SK-N-SH (cell line): ENCODE measurements around the gene CARD19. TPM values are rescaled to one million over a fixed set of nuclear protein-coding genes. Genes with fewer than 3 reads are reported as not detected.
A peak's percentile ranks its signal among the peaks of the same experiment; 100 is the strongest.

ENCODE experiments used
- CTCF ChIA-PET: fragments of 300-600, 350-600 bp; formaldehyde crosslinking; extraction: SDS; loops from one replicate; lab custom pipeline; 2021; lab: Yijun Ruan, JAX
- POLR2A ChIA-PET: fragments of 350-600 bp; sonication (Branson Sonifier 250); formaldehyde crosslinking; extraction: SDS; loops from one replicate; lab custom pipeline; 2020; ENCODE audit warnings: antibody characterized with exemption, inconsistent platforms; lab: Yijun Ruan, JAX
- DNase-seq: peaks from one replicate; pipeline ENCODE4 v3.0.0; 2012
- H2AFZ ChIP-seq: fragments of 200-600 bp; sonication (generic); 2 replicates; pipeline ENCODE4 v1.8.1; 2016; ENCODE audit warnings: antibody characterized with exemption, mild to moderate bottlenecking, low read depth
- H3F3A ChIP-seq: fragments of 200-600 bp; sonication (generic); replicated peaks from 2 replicates; pipeline ENCODE3; 2016; ENCODE audit warnings: antibody characterized with exemption, mild to moderate bottlenecking; ENCODE audit not compliant: insufficient read depth
- H3K27ac ChIP-seq, 2 experiments: fragments of 200-500 bp in 1 of 2; fragments of 200-600 bp in 1 of 2; sonication (Bioruptor generic) in 1 of 2; sonication (generic), shearing (Covaris generic) in 1 of 2; 2 replicates each; pipeline versions ENCODE4 v1.5.1 to v1.6.1; 2014 to 2016; ENCODE audit warnings: low read depth in 2 of 2, inconsistent platforms in 1 of 2, low read length in 1 of 2, mild to moderate bottlenecking in 1 of 2, mixed read lengths in 1 of 2
- H3K27me3 ChIP-seq: fragments of 200-600 bp; sonication (generic), shearing (Covaris generic); 2 replicates; pipeline ENCODE4 v1.6.1; 2016; ENCODE audit warnings: mixed run types; ENCODE audit not compliant: insufficient read depth
- H3K36me3 ChIP-seq, 2 experiments: fragments of 200-500 bp in 1 of 2; fragments of 200-600 bp in 1 of 2; sonication (Bioruptor generic) in 1 of 2; sonication (generic) in 1 of 2; replicated peaks in 1 of 2; 2 replicates each; pipeline versions ENCODE3 to v1.5.1; 2014 to 2016; ENCODE audit warnings: low read length in 1 of 2, mild to moderate bottlenecking in 1 of 2; ENCODE audit not compliant: insufficient read depth in 2 of 2, control insufficient read depth in 1 of 2
- H3K4me1 ChIP-seq, 2 experiments: fragments of 200-500 bp in 1 of 2; fragments of 200-600 bp in 1 of 2; sonication (Bioruptor generic) in 1 of 2; sonication (generic), shearing (Covaris generic) in 1 of 2; 2 replicates each; pipeline versions ENCODE4 v1.5.1 to v1.6.1; 2014 to 2016; ENCODE audit warnings: low read depth in 1 of 2, low read length in 1 of 2, mixed run types in 1 of 2; ENCODE audit not compliant: insufficient read depth in 2 of 2, control insufficient read depth in 1 of 2
- H3K4me2 ChIP-seq: fragments of 200-600 bp; sonication (generic), shearing (Covaris generic); 2 replicates; pipeline ENCODE4 v1.6.1; 2017; ENCODE audit warnings: mixed run types
- H3K4me3 ChIP-seq, 2 experiments: fragments of 200-500 bp in 1 of 2; fragments of 200-600 bp in 1 of 2; sonication (Bioruptor generic) in 1 of 2; sonication (generic), shearing (Covaris generic) in 1 of 2; 2 replicates each; pipeline versions ENCODE4 v1.5.1 to v1.8.1; 2014 to 2016; ENCODE audit warnings: low read depth in 2 of 2, inconsistent platforms in 1 of 2, low read length in 1 of 2, mild to moderate bottlenecking in 1 of 2, mixed read lengths in 1 of 2, moderate library complexity in 1 of 2
- H3K79me2 ChIP-seq: fragments of 200-600 bp; sonication (generic); 2 replicates; pipeline ENCODE4 v1.8.1; 2017; ENCODE audit warnings: mild to moderate bottlenecking; ENCODE audit not compliant: insufficient read depth
- H3K9ac ChIP-seq: fragments of 200-600 bp; sonication (generic); 2 replicates; pipeline ENCODE4 v1.6.1; 2017; ENCODE audit warnings: mixed run types
- H3K9me2 ChIP-seq: fragments of 200-600 bp; sonication (generic); 2 replicates; pipeline ENCODE4 v1.6.1; 2017; ENCODE audit warnings: mixed run types
- H3K9me3 ChIP-seq: fragments of 200-600 bp; sonication (generic); 2 replicates; pipeline ENCODE4 v1.6.1; 2017; ENCODE audit warnings: mixed run types, mild to moderate bottlenecking, moderate library complexity
- H4K20me1 ChIP-seq: fragments of 200-600 bp; sonication (generic); 2 replicates; pipeline ENCODE4 v1.6.1; 2017; ENCODE audit warnings: mild to moderate bottlenecking, mixed run types; ENCODE audit not compliant: insufficient read depth
- CHD2 ChIP-seq: fragments of 150-350 bp; IDR thresholded peaks from 2 replicates; pipeline ENCODE4 v1.6.1; 2018; ENCODE audit warnings: low read length; ENCODE audit not compliant: partially characterized antibody
- ELF1 ChIP-seq: IDR thresholded peaks from 2 replicates; pipeline ENCODE4 v1.4.0; 2012
- EP300 ChIP-seq, 2 experiments: IDR thresholded peaks; 2 replicates each; pipeline versions ENCODE4 v1.4.0 to v1.6.1; 2012; ENCODE audit warnings: borderline replicate concordance in 1 of 2, low read depth in 1 of 2, low read length in 1 of 2
- EZH2phosphoT487 ChIP-seq: fragments of 200-600 bp; sonication (generic); IDR thresholded peaks from 2 replicates; pipeline ENCODE4 v1.6.1; 2017; ENCODE audit warnings: low read depth, mixed run types, mild to moderate bottlenecking, antibody characterized with exemption, moderate library complexity, borderline replicate concordance
- FOXM1 ChIP-seq: IDR thresholded peaks from 2 replicates; pipeline ENCODE4 v1.4.0; 2012; ENCODE audit warnings: low read depth, mild to moderate bottlenecking
- GATA2 ChIP-seq: sonication (generic); formaldehyde crosslinking; IDR thresholded peaks from 2 replicates; pipeline ENCODE4 v1.5.0; 2020; ENCODE audit warnings: mild to moderate bottlenecking, missing genetic modification reagents
- JUND ChIP-seq: IDR thresholded peaks from 2 replicates; pipeline ENCODE4 v1.4.0; 2012
- MXI1 ChIP-seq: IDR thresholded peaks from 2 replicates; pipeline ENCODE4 v1.6.1; 2012; ENCODE audit warnings: mild to moderate bottlenecking, low read depth, low read length, improper control_type of control experiment
- RCOR1 ChIP-seq: fragments of 150-350 bp; IDR thresholded peaks from 2 replicates; pipeline ENCODE4 v1.6.1; 2017; ENCODE audit warnings: antibody characterized with exemption, low read length
- RXRA ChIP-seq: IDR thresholded peaks from 2 replicates; pipeline ENCODE4 v1.4.0; 2012; ENCODE audit warnings: low read depth, mild to moderate bottlenecking, borderline replicate concordance
- SMC3 ChIP-seq: IDR thresholded peaks from 2 replicates; pipeline ENCODE4 v1.6.1; 2012; ENCODE audit warnings: low read depth, low read length, improper control_type of control experiment
- TAF1 ChIP-seq: IDR thresholded peaks from 2 replicates; pipeline ENCODE4 v1.6.1; 2012; ENCODE audit warnings: low read depth, mild to moderate bottlenecking, low read length, moderate library complexity, borderline replicate concordance
- WGBS: methylation state at CpG from one replicate; pipeline ENCODE4 v1.1.6; 2017; ENCODE audit warnings: low lambda C conversion rate; 5-methylcytosine and 5-hydroxymethylcytosine counted together
- polyA plus RNA-seq, 3 experiments: library from polyadenylated mRNA; depleted of rRNA; stranded (reverse); fragments of >200 nt; gene quantifications; 2 replicates each; pipeline ENCODE4 v1.2.3, GENCODE V29; 2012
- TF ChIP-seq, protein P1 (sequence below): fragments of 200-600 bp; sonication (generic); IDR thresholded peaks from 2 replicates; pipeline ENCODE4 v1.6.1; 2017; ENCODE audit warnings: antibody characterized with exemption, mild to moderate bottlenecking, moderate library complexity
- TF ChIP-seq, protein P2 (sequence below): IDR thresholded peaks from 2 replicates; pipeline ENCODE4 v1.6.1; 2012; ENCODE audit warnings: mild to moderate bottlenecking, low read depth, low read length, moderate library complexity

Gene CARD19
- polyA plus RNA-seq, 1 of the 3 experiments (the other 2 are of a cell fraction) = 165 TPM

DNA sequence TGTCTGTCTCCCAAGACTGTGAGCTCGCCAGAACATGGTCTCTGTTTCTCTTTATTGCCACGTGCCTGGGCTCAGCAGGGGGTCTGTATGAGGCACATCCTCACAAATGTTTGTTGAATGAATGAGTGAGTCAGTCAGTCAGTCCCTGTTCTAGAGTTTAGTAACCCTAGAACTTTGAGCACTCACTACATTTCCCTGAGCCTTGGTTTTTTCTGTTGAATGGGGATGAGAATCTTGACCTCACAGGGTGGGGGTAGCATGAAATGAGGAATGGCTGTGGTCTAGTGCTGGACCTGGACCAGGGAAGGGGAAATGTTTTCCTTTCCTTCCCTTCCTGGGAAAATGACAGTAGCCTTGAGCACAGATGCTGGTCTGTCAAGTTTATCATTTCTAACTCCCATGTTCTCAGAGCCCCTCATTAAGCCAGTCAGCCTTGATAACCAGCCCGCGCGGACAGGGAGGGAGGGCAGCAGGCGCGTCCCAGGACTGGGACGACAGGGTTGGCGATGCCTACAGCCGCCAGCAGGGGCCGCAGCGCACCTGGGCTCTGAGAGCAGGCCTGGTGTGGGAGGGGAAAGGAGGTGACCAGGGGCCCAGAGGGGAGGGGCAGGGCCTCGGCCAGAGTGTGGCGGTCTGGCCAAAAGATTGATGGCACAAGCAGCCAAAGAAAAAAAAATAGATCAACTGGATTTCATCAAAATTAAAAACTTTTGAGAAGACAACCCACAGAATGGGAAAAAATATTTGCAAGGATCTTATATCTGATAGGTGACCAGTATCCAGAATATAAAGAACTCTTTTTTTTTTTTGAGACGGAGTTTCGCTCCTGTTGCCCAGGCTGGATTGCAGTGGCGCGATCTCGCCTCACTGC is 63.8 kb downstream of the CARD19 start (continued):
- TF ChIP-seq EP300 (IDR thresholded peaks at IDR 0.05; ENCODE audit: borderline replicate concordance in 1 of 2, low read depth in 1 of 2, low read length in 1 of 2) = no peak
- no peak for TF ChIP-seq JUND
- no peak for TF ChIP-seq FOXM1
- no peak for TF ChIP-seq TAF1
- TF ChIP-seq ELF1 = no peak
- no peak for TF ChIP-seq RXRA
- TF ChIP-seq, protein P1, sequence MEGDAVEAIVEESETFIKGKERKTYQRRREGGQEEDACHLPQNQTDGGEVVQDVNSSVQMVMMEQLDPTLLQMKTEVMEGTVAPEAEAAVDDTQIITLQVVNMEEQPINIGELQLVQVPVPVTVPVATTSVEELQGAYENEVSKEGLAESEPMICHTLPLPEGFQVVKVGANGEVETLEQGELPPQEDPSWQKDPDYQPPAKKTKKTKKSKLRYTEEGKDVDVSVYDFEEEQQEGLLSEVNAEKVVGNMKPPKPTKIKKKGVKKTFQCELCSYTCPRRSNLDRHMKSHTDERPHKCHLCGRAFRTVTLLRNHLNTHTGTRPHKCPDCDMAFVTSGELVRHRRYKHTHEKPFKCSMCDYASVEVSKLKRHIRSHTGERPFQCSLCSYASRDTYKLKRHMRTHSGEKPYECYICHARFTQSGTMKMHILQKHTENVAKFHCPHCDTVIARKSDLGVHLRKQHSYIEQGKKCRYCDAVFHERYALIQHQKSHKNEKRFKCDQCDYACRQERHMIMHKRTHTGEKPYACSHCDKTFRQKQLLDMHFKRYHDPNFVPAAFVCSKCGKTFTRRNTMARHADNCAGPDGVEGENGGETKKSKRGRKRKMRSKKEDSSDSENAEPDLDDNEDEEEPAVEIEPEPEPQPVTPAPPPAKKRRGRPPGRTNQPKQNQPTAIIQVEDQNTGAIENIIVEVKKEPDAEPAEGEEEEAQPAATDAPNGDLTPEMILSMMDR = peak; percentile 95
- TF ChIP-seq, all 33 proteins: peak for 6

DNA sequence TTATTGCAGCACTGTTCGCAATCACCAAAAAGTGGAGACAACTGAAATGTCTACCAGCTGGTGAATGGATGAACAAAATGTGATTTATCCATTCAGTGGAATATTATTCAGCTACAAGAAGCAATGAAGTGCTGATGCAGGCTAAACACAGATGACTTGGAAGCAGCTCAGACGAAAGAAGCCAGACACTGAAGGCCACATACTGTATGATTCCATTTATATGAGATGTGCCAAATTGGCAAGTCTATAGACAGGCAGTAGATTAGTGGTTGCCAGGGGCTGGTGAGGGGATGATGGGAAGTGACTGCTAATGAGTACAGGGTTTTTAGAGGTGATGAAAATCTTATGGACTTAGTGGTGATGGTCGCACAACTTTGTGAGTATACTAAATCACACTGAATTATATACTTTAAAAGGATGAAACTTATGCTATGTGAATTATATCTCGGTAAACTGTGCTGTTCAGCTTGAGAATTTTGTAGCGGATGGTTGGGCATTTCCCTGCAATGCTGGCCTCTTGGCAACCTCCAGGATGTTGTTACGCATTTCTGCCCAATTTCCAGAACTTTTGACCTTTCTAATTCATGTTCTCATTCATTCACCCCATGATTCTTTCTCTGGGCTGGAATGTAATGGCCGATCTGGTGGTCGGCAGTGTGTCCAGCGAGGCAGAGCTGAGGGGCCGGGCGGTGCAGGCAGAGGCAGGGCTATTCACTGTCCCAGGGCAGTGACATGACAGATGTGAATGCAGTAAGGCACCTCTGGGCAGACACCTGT is 66.0 kb downstream of the CARD19 start:
- Histone ChIP-seq H3F3A (no peaks in the 10 kb centered on the region), H3K9ac (no peak overlapping the region), H3K79me2 (no peaks in the 10 kb centered on the region), H3K36me3 (no peaks in the 10 kb centered on the region), H3K4me2 (no peak overlapping the region), H3K27me3 (no peaks in the 10 kb centered on the region), H3K9me3 (no peaks in the 10 kb centered on the region), H2AFZ (no peak overlapping the region), H3K4me3 (no peak overlapping the region), H3K9me2 (no peaks in the 10 kb centered on the region), H4K20me1 (no peaks in the 10 kb centered on the region), H3K4me1 (peaks cover 0 to 16% of the 10 kb centered on the region in 2 experiments; a peak in 2 of 4 replicates), H3K27ac (peak overlapping the region in 1 of 2 experiments; percentile 20; a peak in 1 of 4 replicates)
- 74% methylated on average over 11 of the region's 11 CpGs for WGBS
- TF ChIP-seq FOXM1 = no peak
- TF ChIP-seq EP300 (IDR thresholded peaks at IDR 0.05; ENCODE audit: borderline replicate concordance in 1 of 2, low read depth in 1 of 2, low read length in 1 of 2) = no peak
- TF ChIP-seq RCOR1 = no peak
- no peak for TF ChIP-seq RXRA
- no peak for TF ChIP-seq CHD2
- TF ChIP-seq TAF1 = no peak
- TF ChIP-seq MXI1 = no peak
- TF ChIP-seq GATA2 = no peak
- TF ChIP-seq EZH2phosphoT487 = no peak
- no peak for TF ChIP-seq SMC3
- TF ChIP-seq, protein P1 = no peak
- TF ChIP-seq, protein P2, sequence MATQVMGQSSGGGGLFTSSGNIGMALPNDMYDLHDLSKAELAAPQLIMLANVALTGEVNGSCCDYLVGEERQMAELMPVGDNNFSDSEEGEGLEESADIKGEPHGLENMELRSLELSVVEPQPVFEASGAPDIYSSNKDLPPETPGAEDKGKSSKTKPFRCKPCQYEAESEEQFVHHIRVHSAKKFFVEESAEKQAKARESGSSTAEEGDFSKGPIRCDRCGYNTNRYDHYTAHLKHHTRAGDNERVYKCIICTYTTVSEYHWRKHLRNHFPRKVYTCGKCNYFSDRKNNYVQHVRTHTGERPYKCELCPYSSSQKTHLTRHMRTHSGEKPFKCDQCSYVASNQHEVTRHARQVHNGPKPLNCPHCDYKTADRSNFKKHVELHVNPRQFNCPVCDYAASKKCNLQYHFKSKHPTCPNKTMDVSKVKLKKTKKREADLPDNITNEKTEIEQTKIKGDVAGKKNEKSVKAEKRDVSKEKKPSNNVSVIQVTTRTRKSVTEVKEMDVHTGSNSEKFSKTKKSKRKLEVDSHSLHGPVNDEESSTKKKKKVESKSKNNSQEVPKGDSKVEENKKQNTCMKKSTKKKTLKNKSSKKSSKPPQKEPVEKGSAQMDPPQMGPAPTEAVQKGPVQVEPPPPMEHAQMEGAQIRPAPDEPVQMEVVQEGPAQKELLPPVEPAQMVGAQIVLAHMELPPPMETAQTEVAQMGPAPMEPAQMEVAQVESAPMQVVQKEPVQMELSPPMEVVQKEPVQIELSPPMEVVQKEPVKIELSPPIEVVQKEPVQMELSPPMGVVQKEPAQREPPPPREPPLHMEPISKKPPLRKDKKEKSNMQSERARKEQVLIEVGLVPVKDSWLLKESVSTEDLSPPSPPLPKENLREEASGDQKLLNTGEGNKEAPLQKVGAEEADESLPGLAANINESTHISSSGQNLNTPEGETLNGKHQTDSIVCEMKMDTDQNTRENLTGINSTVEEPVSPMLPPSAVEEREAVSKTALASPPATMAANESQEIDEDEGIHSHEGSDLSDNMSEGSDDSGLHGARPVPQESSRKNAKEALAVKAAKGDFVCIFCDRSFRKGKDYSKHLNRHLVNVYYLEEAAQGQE = no peak
- CTCF ChIA-PET = interaction anchor here (1.0 to 8.0 kb wide), 8 partner anchors 8 to 404 kb away, joined by 3 to 91 read pairs (median 4); no protein-coding TSS in a partner anchor
- DNase-seq = no peak
- POLR2A ChIA-PET = no interaction called here
